HUDEP-2 (cell line): ENCODE measurements around the gene ADAT2.

Experiments
- DNase-seq, 76 experiments: peaks; one replicate each; lab custom pipeline; 2025; ENCODE audit not compliant: unreplicated experiment in 76 of 76; lab: John Stamatoyannopoulos, UW

ADAT2 gene

DNA sequence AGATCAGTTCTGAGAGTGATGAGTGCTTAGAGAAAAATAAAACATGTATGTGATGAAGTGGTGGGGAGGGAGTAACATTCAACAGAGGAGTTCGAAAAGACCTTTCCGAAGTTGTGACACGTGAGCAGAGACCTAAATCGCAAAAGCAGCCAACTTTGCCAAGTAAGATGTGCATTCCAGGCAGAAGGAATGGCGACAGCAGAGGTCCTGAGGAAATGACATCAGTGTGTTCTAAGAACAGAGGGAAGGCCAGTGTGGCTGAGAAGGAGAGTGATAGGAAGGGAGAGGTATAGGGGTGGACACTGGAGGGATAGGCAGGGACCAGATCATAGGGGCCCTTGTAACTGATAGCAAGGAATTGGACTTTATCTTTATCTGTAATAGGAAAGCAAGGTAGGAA is 51.3 kb downstream of the ADAT2 start:
- no peak for DNase-seq

DNA sequence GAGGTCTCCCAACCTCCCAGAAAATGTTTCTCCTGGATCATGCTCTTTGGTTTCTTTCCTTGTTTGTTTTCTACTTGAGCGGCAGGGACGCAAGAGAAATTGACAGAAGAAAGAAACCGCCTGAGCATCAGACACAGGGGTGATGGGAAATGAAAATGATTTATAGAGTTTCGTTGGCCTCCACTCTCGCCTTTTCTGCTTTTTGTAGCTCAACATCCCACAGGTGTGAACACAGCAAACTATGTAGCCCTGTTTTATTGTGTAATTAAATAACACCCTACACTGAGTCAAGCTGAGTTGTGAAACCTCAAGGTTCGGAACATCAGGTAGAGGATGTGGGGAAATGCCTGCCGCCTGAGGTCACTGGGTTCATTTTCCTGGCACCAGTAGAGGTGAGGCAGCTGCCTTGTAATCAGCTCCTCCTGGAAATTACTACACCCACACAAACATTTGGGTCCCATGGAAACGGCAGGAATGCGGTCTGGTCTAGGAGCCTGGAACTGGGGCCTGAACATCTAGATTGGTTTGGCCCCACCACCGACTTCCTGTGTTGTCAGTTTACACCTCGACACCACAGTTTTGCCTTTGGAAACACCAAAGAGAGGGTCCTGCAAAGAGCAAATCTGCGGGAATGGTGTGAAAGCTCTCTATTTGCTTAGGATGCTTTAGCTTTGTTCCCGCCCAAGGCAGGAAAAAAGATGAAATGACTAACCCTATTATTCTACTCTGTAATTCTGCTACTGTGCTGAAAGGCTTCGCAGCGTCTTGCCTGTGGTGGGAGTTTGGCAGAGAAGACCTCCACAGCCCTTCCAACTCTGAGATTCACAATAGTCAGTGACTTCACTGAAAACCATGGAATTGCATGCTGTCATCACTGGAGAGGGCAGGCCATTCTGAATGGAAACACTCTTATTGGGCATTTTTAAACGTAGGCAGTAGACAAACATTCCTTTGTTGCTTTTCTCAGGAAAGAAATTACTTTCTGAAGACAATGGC is 53.0 kb downstream of the ADAT2 start:
- no peak for DNase-seq

DNA sequence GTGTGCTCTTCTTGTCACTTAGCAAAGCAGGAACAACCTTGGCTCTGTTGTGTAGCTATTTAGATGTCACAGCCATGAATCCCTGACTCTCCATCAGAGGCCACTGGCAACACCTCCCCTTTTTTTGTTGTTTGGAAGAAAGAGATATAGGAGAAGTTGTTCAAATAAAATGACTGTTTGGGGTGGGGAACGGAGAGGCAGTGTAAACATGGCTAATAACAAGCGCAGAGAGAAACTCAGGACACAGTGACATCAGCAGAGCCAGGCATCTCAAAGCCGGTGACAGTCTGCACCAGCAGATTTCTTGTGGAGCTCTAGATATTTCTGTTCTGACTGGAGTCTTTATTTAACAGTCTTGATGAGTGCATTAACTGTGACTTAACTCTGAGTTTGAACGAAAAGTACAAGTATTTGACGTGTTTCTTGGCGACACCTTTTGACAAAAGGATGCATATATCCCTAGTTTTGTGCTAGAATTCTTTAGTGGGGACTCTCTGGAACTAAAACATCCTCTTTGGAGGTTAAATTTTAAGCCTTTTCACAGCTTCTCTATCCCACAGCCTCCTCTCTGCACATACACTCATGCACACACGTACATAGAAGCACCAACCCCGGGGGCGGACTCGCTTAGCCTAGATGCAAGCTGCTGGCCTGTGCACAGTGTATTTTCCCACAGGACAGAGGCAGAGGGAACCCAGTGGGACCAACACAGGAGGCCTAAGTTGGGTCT is 53.8 kb downstream of the ADAT2 start:
- DNase-seq = no peak

DNA sequence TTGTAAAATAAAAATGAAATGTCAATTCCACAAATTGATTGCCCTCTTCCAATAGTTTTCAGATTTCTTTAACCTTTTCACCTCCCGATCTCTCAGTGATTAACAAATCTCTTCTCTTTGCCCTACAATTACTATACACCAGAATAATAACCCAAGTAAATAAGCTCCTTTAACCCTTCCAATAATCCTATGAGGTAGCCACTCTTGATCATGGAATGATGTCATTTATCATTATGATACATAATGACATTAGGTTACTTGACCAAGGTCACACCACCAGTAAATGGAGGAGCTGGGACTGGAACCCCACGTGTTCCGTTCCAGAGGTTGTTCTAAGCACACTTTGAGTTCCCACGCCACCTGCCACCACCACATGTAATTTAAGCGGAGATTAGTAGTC is 54.8 kb downstream of the ADAT2 start:
- DNase-seq = no peak

DNA sequence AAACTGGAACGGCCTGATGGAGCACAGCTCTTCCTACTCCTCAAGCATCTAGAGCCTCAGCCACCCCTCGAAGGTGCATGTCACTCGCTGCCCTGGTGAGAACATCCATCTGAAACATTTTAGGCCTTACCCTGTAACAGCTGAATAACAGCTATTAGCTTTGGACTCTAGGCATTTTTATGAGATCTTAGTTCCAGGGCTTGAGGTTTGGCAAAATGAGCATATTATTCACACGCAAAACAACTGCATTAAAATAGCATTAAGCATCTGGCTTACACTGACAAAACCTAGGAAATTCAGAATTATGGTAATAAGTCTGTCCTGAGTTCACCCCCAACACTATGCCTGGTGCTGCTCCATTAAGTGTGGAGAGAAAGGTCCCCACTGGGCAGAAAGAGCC is 56.1 kb downstream of the ADAT2 start:
- no peak for DNase-seq

DNA sequence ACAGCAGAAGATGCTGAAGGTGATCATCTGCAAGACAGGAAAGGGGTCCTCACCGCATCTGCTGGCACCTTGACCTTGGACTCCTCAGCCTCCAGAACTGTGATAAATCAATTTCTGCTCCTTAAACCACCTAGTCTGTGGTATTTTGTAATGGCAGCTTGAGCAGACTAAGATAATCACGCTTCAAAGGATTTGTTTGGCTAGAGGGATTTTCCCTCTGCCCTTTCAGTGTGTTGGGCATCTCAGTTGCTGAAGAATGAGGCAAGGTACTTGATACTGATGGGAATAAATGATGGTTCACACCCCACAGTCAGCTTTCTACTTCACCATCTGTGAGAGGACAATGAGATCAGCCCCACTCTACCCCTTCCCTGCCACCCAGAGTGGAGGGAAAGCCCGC is 60.2 kb downstream of the ADAT2 start:
- DNase-seq = no peak

DNA sequence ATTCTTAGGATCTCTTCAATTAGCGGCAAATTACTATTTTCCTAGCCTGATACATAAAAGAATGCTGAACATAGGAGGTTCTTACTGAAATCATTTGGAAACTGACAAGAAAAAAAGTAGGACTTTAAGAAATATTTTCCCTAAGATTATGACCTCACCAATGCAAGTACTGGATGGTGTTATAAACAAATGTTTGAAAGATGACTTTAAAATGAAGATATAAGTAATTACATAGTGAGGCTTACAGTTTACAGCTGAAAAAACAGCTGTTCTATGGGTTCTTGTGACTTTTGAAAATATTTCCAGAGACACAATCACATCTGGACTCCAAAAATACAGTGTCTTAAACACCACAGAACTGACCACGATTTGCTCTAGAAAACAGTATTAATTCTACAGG is 64.9 kb downstream of the ADAT2 start:
- DNase-seq = no peak

DNA sequence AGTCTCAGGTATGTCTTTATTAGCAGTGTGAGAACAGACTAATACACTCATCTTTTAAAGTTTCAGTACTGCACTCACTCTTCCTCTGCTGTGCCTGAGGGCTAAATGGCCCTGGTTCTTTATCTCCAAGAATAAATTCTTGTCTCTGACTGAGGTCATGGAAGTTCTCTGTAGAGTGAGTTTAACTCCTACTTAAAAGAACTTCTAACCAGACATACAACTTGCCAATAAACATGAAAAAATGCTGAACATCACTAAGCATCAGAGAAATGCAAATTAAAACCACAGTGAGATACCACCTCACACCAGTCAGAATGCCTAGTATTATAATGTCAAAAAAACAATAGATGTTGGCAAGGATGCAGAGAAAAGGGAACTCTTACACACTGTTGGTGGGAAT is 73.6 kb downstream of the ADAT2 start:
- no peak for DNase-seq

DNA sequence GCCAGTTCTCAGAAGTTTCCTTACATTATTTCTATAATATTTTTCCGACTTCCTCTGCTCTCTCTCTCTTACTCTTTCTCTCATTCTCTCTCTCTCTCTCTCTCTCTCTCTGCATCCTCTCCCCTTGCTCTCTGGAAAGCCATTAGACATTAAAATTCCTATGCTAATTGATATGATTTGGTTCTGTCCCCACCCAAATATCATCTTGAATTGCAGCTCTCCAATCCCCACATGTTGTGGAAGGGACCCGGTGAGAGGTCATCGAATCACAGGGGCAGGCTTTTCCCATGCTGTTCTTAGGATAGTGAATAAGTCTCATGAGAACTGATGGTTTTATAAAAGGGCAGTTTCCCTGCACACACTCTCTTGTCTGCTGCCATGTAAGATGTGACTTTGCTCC is 74.1 kb downstream of the ADAT2 start:
- DNase-seq = no peak

DNA sequence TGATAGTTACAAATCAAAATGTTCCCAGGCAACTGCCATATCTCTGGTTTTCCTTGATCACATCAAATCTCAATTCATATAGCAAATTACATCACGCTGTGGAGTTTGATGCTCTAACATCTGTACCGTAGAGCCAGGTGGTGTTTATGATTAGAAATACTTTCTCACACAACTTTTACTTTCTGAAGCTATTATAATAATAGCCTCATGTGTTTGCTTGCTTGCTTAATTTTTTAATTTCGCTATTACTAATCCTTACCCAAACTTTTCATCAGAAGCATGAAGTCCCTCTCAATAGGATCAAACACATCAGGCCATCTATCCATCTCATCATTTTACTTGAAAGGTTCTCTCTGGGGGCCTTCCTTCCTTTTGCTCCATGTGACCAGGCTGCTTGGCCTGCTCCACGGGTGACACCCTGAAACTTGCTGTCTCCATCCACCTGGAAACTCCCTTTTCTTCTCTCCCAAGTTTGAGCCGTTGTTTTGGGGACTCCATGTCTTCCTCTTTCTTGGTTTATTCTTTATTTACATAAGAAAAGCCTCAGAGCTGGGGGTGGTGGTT is 75.4 kb downstream of the ADAT2 start:
- DNase-seq = no peak

DNA sequence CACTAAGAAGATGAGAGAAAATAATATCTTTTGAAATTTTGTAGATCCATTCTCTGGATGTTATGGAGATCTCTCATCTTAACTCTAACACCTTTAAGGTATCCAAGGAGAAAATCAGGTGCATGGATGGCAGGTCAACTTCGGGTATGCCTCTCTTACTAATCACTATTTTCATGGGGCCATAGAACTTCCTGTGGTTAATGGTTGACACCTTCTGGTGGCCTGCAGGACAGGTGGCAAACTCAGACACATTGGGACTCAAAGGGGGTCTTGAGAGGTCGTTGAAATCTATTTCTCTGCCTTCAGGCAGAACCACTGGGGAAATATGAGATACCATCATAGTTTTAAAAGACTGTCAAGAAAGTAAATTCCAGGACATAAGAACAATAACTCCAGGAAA is 76.5 kb downstream of the ADAT2 start:
- DNase-seq = no peak
